C1 segment of cervical spinal cord (tissue), 14 donors: ENCODE results near the gene ABCG1.

Source experiments
- DNase-seq, 14 donors: peaks; one replicate each; lab custom pipeline; 2025; lab: John Stamatoyannopoulos, UW

ABCG1 gene

GRCh38 chr21:42231756-42232155 lies 12.8 kb downstream of the ABCG1 start:
- DNase-seq: no peak

- no peak for DNase-seq
Observed at GRCh38 chr21:42232176-42232825, 13.4 kb downstream of the ABCG1 start.

- peak in 7 of 14 donors; percentile 22 to 66 (median 41) for DNase-seq
Observed at GRCh38 chr21:42233067-42233961, 14.4 kb downstream of the ABCG1 start.

DNA sequence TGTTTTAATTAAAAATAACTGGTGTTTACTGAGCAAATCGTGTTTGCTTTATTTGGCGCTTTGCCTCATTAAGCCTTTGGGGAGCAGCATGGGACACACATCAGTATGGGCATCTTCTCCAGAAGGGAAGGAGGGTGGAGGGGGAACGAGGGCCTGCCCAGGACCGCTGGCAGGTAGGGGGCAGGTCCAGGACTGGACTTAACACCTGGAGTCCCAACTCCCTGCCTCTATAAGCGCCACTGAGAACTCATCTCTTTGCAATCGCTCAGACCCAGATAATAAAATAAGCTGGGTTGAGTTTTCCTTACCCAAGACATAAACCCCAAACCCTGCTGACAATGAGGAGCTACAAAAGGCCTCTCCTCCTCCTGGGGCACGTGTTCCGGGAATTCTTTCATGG lies 15.1 kb downstream of the ABCG1 start:
- no peak for DNase-seq

DNA sequence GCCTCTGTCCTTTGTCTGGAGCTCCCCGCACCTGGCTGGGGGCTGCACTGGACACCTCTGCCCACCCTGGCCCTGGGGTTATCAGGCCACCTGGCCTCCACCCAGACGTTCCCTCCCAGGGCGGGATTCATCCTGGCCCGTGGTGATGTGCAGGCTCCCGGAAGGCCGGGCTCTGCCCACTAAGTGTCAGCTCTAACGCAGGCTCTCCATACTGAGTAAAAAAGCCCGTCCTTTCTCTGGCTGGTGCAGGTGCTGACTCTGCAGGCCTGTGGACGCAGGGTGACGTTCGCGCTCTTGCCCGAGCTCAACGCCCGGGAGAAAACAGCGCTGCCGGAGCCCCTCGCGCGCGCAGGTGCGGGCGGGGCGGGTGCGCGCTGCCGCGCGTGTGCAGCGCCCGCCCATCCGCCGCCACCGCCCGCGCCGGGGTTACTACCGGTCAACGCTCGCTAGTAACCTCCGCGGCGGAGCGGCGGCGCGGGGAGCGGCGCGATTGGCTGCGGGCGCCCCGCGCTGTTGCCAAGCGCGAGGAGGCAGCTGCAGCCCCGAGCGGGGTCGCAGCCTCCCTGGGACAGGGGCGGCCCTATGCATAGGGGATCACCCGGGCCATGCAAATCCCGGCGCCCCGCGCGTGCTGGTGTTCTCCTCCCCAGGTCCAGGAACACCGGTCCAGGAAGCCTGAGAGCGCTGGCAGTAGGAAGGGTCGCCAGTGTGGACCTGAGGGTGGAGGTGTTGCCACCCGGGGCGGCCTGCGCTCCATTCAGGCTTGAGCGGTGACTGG lies 15.7 kb downstream of the ABCG1 start:
- DNase-seq: peak in 8 of 14 donors; percentile 22 to 72 (median 56)

- DNase-seq: no peak
Observed at GRCh38 chr21:42235593-42235992, 16.7 kb downstream of the ABCG1 start.

DNA sequence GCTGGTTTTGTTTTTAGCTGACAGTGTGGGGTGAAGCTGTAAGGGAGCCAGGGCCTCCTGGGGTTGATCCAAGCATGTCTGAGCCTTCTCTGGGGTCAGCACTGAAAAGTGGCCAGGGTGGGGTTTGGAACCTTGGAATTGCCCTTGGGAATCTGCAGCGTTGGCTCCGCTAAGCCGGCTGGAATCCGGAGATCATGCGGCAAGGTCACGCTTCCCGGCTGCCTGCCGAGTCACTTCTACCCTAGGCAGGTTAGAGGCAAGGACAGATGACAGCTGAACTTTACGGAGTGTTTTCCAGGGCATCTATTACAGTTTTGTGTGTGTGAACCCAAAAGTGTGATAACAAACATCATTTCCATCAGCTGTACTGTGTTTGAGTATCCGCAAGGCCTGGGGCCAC lies 17.1 kb downstream of the ABCG1 start:
- DNase-seq: no peak

- no peak for DNase-seq
Observed at GRCh38 chr21:42236693-42237092, 17.8 kb downstream of the ABCG1 start.

DNA sequence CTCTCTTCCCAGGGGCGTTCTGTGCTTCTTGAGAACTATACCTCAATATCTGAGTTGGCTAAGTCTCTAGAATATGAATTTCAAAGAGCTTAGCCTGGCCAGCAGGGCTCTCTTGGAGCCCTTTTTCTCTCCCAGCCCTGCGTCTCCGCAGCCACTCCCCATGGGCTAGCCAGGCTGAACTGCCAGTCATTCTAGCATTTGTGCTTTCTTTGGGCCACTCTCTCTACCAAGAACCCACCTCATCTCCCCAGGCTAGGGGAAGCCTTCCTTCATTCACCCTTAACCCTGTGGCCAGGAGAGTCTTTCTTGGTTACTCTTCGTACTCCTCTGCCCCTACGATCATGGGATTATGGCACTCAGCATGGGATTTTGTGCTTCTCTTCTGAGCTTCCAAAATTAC lies 18.2 kb downstream of the ABCG1 start:
- no peak for DNase-seq

GRCh38 chr21:42237577-42237976 lies 18.6 kb downstream of the ABCG1 start:
- no peak for DNase-seq

GRCh38 chr21:42238185-42238934 lies 19.4 kb downstream of the ABCG1 start:
- peak in 1 of 14 donors; percentile 14 for DNase-seq

GRCh38 chr21:42239556-42239955 lies 20.6 kb downstream of the ABCG1 start:
- no peak for DNase-seq

- DNase-seq: no peak
Observed at GRCh38 chr21:42239973-42240372, 21.0 kb downstream of the ABCG1 start.

DNA sequence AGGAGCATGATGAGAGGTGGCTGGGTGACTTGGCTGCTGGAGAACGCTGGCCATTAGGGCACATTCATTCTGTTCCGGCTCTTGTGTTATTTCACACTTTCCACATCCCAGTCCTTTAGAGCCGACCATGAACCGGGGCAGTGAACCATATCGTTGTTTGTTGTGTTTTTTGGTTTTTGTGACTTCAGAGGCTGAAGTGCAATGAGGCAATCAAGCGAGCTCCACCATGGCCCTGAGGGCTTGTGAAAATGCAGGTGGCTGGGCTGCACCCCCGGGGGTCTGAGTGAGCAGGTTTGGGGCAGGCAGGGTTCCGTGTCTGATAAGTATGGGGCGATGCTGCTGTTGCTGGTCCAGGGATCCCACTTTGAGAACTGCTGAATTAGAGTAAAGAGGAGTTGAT lies 23.7 kb downstream of the ABCG1 start:
- no peak for DNase-seq

GRCh38 chr21:42243026-42243425 lies 24.1 kb downstream of the ABCG1 start:
- no peak for DNase-seq

DNA sequence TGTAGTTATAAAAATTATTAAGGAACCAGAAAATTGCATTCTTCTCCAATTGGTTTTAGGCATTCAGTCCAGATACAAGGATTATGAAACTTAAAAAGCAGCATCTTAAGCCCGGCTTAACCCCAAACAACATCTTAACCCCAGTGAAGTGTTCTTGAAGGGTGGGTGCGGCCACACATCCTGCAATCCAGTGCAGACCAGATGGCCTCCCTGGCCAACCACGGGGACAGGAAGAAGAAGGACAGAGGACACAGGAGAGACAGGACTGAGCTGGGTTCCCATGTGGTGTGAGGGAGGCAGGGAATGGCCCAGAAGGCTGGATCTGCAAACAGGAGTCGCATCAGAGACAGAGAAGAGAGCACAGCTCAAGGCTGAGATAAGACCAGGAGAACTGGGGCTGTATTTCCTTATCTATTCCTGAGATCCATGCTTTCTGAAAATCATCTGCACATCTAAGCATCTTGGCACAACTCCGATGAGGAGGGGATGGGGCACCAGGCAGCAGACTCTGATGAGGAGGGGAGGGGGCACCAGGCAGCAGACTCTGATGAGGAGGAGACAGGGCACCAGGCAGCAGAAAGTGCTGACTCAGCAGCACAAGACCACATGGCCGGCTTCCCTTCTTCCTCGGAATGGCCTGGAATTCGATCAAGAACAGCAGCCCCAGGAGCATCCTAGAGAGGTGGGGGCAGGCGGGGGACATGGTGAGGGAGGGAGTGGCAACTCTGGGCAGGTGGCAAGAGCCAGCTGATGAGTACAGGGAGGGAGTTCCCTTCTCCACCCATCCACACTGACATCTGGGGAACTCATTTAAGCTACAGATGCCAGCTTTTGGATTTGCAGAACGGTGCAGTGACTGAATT lies 26.6 kb downstream of the ABCG1 start:
- DNase-seq: peak in 4 of 14 donors; percentile 17 to 39 (median 22)

DNA sequence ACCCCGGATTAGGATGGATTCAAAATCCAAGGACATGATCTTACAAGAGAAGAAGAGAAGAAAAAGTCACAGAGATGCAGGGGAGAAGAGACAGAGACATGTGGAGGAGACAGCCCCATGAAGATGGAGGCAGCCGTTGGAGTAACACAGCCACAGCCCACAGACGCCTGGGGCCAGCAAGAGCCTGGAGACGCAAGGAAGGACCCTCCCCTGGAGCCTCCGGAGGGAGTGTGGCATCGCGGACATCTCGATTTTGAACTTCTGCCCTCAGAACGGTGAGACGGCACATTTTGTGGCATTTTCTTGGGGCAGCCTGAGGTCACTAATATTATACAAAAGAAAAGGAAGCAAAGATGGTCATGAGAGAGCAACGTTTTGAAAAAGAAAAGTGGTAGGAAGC lies 28.8 kb downstream of the ABCG1 start:
- no peak for DNase-seq

DNA sequence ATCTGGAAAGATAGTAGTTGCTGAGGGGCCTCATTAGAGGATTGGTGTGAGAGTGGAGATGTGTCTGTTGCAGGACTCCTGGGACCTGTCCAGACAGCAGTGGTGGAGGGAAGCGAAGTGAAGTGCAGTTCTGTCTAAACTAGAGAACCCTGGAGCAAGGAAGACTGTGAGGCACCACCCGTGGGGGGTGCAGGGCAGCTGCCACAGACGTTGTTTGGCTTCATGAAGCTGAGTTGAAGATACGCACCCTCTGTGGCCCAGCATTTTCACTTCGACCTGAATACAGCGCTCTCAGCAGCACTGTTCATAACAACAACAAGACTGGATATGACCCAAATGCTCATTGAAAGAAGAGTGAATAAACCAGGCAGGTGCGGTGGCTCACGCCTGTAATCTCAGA lies 29.3 kb downstream of the ABCG1 start:
- no peak for DNase-seq

GRCh38 chr21:42248783-42249597 lies 30.1 kb downstream of the ABCG1 start:
- DNase-seq: no peak
